ENCODE measurements around the gene ZNF211.

The ZNF211 gene

GRCh38 chr19:57643734-57644133 lies 10.8 kb downstream of the ZNF211 start:
- Histone ChIP-seq H3K9ac (ENCODE audit: low read length) (no peak overlapping the region), H3K27ac (ENCODE audit: low read depth, low read length) (no peak overlapping the region), H3K27me3 (ENCODE audit: low read length) (no peaks in the 10 kb centered on the region), H4K20me1 (ENCODE audit: low read depth, low read length) (no peaks in the 10 kb centered on the region), H3K9me2 (replicated peaks; ENCODE audit: insufficient read depth, low read length) (no peaks in the 10 kb centered on the region), H3K4me3 (ENCODE audit: insufficient read depth, low read length, poor library complexity, severe bottlenecking) (no peak overlapping the region), H2AFZ (ENCODE audit: low read depth, low read length, severe bottlenecking) (no peak overlapping the region), H3K9me3 (ENCODE audit: insufficient read depth, low read length) (peaks cover 11% of the 10 kb centered on the region; the same call in 1 of the 2 replicates), H3K79me2 (ENCODE audit: insufficient read depth, low read length) (no peaks in the 10 kb centered on the region), H3K4me2 (ENCODE audit: low read depth, low read length, poor library complexity, severe bottlenecking) (no peak overlapping the region), H3K36me3 (ENCODE audit: low read length) (peaks cover 30% of the 10 kb centered on the region), H3F3A (ENCODE audit: insufficient read depth) (no peaks in the 10 kb centered on the region)
- TF ChIP-seq EZH2phosphoT487 (conservative IDR thresholded peaks at IDR 0.05; ENCODE audit: low read length) (no peak), CTCF (IDR thresholded peaks at IDR 0.05; ENCODE audit: insufficient read depth, low read length, poor library complexity, severe bottlenecking) (no peak)

DNA sequence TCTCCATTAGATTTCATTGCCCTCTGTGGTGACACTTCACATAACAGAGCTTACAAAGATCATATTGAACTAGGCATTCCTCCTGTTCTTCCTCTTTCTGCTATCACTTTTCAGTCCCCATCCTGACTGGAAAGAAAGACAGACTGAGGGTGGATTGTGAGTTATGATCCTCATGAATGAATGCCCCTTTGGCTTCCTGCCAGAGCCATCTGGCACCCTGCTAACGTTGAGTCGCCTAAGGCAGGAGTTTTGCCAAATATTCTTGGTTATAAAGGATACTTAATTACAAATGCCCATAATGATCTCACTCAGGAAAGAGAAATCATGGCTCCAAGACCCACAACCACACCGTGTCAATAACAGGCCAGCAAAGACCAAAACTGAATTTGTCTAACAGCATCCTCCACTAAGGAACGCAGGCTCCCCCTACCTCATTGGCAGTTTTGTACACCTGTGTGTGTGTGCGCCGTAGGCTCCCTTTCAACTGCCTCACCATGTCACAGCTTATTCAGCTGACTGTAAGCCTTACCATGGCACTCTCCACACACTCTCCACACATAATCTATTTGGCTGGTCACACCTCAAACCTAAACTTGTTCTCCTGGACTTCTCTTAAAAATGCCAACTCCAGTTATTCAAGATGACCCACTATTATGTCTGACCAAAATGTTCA lies 15.5 kb downstream of the ZNF211 start:
- Histone ChIP-seq H3F3A (ENCODE audit: insufficient read depth) (no peaks in the 10 kb centered on the region), H3K27me3 (ENCODE audit: low read length) (no peaks in the 10 kb centered on the region), H3K9ac (ENCODE audit: low read length) (no peak overlapping the region), H3K27ac (ENCODE audit: low read depth, low read length) (no peak overlapping the region), H3K36me3 (ENCODE audit: low read length) (no peaks in the 10 kb centered on the region), H3K79me2 (ENCODE audit: insufficient read depth, low read length) (no peaks in the 10 kb centered on the region), H2AFZ (ENCODE audit: low read depth, low read length, severe bottlenecking) (no peak overlapping the region), H3K9me3 (ENCODE audit: insufficient read depth, low read length) (no peaks in the 10 kb centered on the region), H3K4me2 (ENCODE audit: low read depth, low read length, poor library complexity, severe bottlenecking) (no peak overlapping the region), H4K20me1 (ENCODE audit: low read depth, low read length) (no peaks in the 10 kb centered on the region), H3K9me2 (replicated peaks; ENCODE audit: insufficient read depth, low read length) (no peaks in the 10 kb centered on the region), H3K4me3 (ENCODE audit: insufficient read depth, low read length, poor library complexity, severe bottlenecking) (no peak overlapping the region)
- TF ChIP-seq CTCF (IDR thresholded peaks at IDR 0.05; ENCODE audit: insufficient read depth, low read length, poor library complexity, severe bottlenecking) = no peak
- TF ChIP-seq EZH2phosphoT487 (conservative IDR thresholded peaks at IDR 0.05; ENCODE audit: low read length) = no peak

DNA sequence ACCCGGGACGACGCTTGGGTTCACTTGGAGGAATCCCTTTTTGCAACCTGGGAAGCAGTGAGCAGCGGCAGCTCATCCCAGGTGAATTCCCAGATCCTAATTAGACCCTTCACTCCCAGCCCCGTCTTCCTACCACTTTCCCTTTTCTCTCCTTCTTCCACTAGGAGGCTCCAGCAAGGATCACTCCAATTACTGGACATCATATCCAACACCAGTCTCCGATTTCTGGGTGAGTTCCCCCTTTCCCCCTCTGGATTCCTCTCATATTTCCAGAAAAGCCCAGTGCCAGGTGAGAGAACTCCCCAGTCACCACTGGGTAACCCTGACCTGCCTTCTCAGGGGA lies 18.7 kb downstream of the ZNF211 start:
- H4K20me1 ChIP-seq (ENCODE audit: low read depth, low read length) = no peaks in the 10 kb centered on the region
- H3K27me3 ChIP-seq (ENCODE audit: low read length) = no peaks in the 10 kb centered on the region
- no peak for TF ChIP-seq EZH2phosphoT487 (conservative IDR thresholded peaks at IDR 0.05; ENCODE audit: low read length)
- TF ChIP-seq CTCF (IDR thresholded peaks at IDR 0.05; ENCODE audit: insufficient read depth, low read length, poor library complexity, severe bottlenecking) = no peak
- no peak overlapping the region for H3K4me2 ChIP-seq (ENCODE audit: low read depth, low read length, poor library complexity, severe bottlenecking)
- H3K4me3 ChIP-seq (ENCODE audit: insufficient read depth, low read length, poor library complexity, severe bottlenecking) = no peak overlapping the region
- H2AFZ ChIP-seq (ENCODE audit: low read depth, low read length, severe bottlenecking) = no peak overlapping the region
- no peaks in the 10 kb centered on the region for H3K79me2 ChIP-seq (ENCODE audit: insufficient read depth, low read length)
- H3F3A ChIP-seq (ENCODE audit: insufficient read depth) = no peaks in the 10 kb centered on the region
- H3K36me3 ChIP-seq (ENCODE audit: low read length) = no peaks in the 10 kb centered on the region
- H3K9ac ChIP-seq (ENCODE audit: low read length) = no peak overlapping the region
- H3K9me2 ChIP-seq (replicated peaks; ENCODE audit: insufficient read depth, low read length) = no peaks in the 10 kb centered on the region
- H3K27ac ChIP-seq (ENCODE audit: low read depth, low read length) = no peak overlapping the region
- peaks cover 6% of the 10 kb centered on the region; the same call in 1 of the 2 replicates for H3K9me3 ChIP-seq (ENCODE audit: insufficient read depth, low read length)
